K562 (cell line): ENCODE results near the gene TBC1D20. TPM values are rescaled to one million over a fixed set of nuclear protein-coding genes. Genes with fewer than 3 reads are reported as not detected.

Experiments used
- ATF7 ChIP-seq: fragments of 450-650 bp; IDR thresholded peaks from 2 replicates; pipeline ENCODE4 v1.7.1; 2014; ENCODE audit warnings: mild to moderate bottlenecking, moderate library complexity
- BACH1 ChIP-seq: fragments of 200-800 bp; sonication (Bioruptor generic); IDR thresholded peaks from 2 replicates; pipeline ENCODE4 v1.6.1; 2016; ENCODE audit warnings: missing genetic modification characterization, missing compliant biosample characterization
- CTBP1 ChIP-seq: fragments of 450-650 bp; IDR thresholded peaks from 2 replicates; pipeline ENCODE4 v1.6.1; 2016; ENCODE audit warnings: borderline replicate concordance
- ELK1 ChIP-seq: sonication (generic); formaldehyde crosslinking; IDR thresholded peaks from 2 replicates; pipeline ENCODE4 v1.8.1; 2022; ENCODE audit warnings: missing genetic modification reagents
- EP400 ChIP-seq: fragments of 450-650 bp; IDR thresholded peaks from 2 replicates; pipeline ENCODE4 v1.6.1; 2017; ENCODE audit warnings: antibody characterized with exemption, mild to moderate bottlenecking, moderate library complexity
- ETV1 ChIP-seq: fragments of 450-650 bp; conservative IDR thresholded peaks from 2 replicates; pipeline ENCODE4 v1.6.1; 2016; ENCODE audit warnings: missing genetic modification characterization, control low read depth, low read depth, missing compliant biosample characterization
- HDGF ChIP-seq: fragments of 450-650 bp; IDR thresholded peaks from 2 replicates; pipeline ENCODE4 v1.6.1; 2016
- HEY1 ChIP-seq: fragments of 250-450 bp; sonication (Bioruptor Pico); IDR thresholded peaks from 2 replicates; pipeline ENCODE4 v1.5.0; 2020; ENCODE audit warnings: mild to moderate bottlenecking, moderate library complexity, borderline replicate concordance
- JUND ChIP-seq, 2 experiments: IDR thresholded peaks; 2 replicates in 1 of 2; 3 replicates in 1 of 2; pipeline ENCODE4 v1.6.1; 2011; ENCODE audit warnings: borderline replicate concordance in 2 of 2, low read depth in 2 of 2, low read length in 2 of 2, improper control_type of control experiment in 1 of 2, missing biosample characterization in 1 of 2, missing genetic modification characterization in 1 of 2, missing genetic modification reagents in 1 of 2
- KLF6 ChIP-seq: fragments of 250-450 bp; sonication (Bioruptor Pico); IDR thresholded peaks from 2 replicates; pipeline ENCODE4 v1.4.0; 2020; ENCODE audit warnings: mild to moderate bottlenecking, moderate library complexity, borderline replicate concordance
- MCM2 ChIP-seq: fragments of 450-650 bp; IDR thresholded peaks from 2 replicates; pipeline ENCODE4 v1.6.1; 2017; ENCODE audit warnings: low read depth, mild to moderate bottlenecking
- MLLT1 ChIP-seq, 2 experiments: fragments of 450-650 bp; IDR thresholded peaks; 2 replicates each; pipeline ENCODE4 v1.6.1; 2016
- NUFIP1 ChIP-seq: fragments of 450-650 bp; IDR thresholded peaks from 2 replicates; pipeline ENCODE4 v1.6.1; 2018; ENCODE audit not compliant: partially characterized antibody
- PPARD ChIP-seq: fragments of 250-450 bp; sonication (Bioruptor Pico); IDR thresholded peaks from 2 replicates; pipeline ENCODE4 v1.8.0; 2022; ENCODE audit warnings: inconsistent platforms, mild to moderate bottlenecking, moderate library complexity
- RBM34 ChIP-seq: fragments of 200-400 bp; formaldehyde crosslinking; IDR thresholded peaks from 2 replicates; pipeline ENCODE4 v1.6.1; 2018; ENCODE audit warnings: low read length, borderline replicate concordance; ENCODE audit not compliant: insufficient read depth
- RUNX1 ChIP-seq: sonication (generic); IDR thresholded peaks from 2 replicates; pipeline ENCODE4 v1.6.1; 2016; ENCODE audit warnings: antibody characterized with exemption, low read depth
- ZNF174 ChIP-seq: fragments of 250-450 bp; sonication (Bioruptor Pico); IDR thresholded peaks from 2 replicates; pipeline ENCODE4 v1.4.0; 2020; ENCODE audit warnings: mild to moderate bottlenecking
- ZNF239 ChIP-seq: fragments of 250-450 bp; sonication (Bioruptor Pico); IDR thresholded peaks from 2 replicates; pipeline ENCODE4 v1.4.0; 2020; ENCODE audit warnings: mild to moderate bottlenecking
- ZNF24 ChIP-seq: fragments of 450-650 bp; IDR thresholded peaks from 2 replicates; pipeline ENCODE4 v1.6.1; 2016
- ZNF668 ChIP-seq: fragments of 250-450 bp; sonication (Bioruptor Pico); IDR thresholded peaks from 2 replicates; pipeline ENCODE4 v1.8.0; 2022; ENCODE audit warnings: mild to moderate bottlenecking, inconsistent platforms
- polyA plus RNA-seq, 8 experiments: library from polyadenylated mRNA; depleted of rRNA in 4 of 8; stranded (reverse) in 5 of 8; unstranded in 3 of 8; fragments of >200 nt; fragmentation: Nextera tagmentation in 2 of 8; fragmentation: Illumina TruSeq in 1 of 8; extraction: Ambion mirVana in 2 of 8; extraction: Trizol in 1 of 8; gene quantifications; 2 replicates each; pipeline versions ENCODE4 v1.2.1 to v1.2.3, GENCODE V29; 2011 to 2014; ENCODE audit warnings: inconsistent platforms in 1 of 8, missing spikeins in 1 of 8
- total RNA-seq, 7 experiments: library from RNA; depleted of rRNA in 6 of 7; stranded (reverse); fragments of >200 nt in 6 of 7; fragmentation: Illumina TruSeq in 2 of 7; extraction: Trizol in 2 of 7; gene quantifications; 2 replicates each; pipeline versions ENCODE4 v1.2.1 to v1.2.3, GENCODE V29; 2011 to 2021; ENCODE audit warnings: low replicate concordance in 1 of 7
- TF ChIP-seq, protein P1 (sequence below): fragments of 250-450 bp; sonication (Bioruptor Pico); IDR thresholded peaks from 2 replicates; pipeline ENCODE4 v1.4.0; 2020
- TF ChIP-seq, protein P2 (sequence below): fragments of 450-650 bp; IDR thresholded peaks from 2 replicates; pipeline ENCODE4 v1.6.1; 2018; ENCODE audit not compliant: partially characterized antibody

TBC1D20 gene
- total and polyA plus RNA-seq, 9 of the 15 experiments (the other 6 are each of a cell fraction or from before 2014, with no cell fraction given), result 7.0 to 25.3 (median 15.1) TPM

DNA sequence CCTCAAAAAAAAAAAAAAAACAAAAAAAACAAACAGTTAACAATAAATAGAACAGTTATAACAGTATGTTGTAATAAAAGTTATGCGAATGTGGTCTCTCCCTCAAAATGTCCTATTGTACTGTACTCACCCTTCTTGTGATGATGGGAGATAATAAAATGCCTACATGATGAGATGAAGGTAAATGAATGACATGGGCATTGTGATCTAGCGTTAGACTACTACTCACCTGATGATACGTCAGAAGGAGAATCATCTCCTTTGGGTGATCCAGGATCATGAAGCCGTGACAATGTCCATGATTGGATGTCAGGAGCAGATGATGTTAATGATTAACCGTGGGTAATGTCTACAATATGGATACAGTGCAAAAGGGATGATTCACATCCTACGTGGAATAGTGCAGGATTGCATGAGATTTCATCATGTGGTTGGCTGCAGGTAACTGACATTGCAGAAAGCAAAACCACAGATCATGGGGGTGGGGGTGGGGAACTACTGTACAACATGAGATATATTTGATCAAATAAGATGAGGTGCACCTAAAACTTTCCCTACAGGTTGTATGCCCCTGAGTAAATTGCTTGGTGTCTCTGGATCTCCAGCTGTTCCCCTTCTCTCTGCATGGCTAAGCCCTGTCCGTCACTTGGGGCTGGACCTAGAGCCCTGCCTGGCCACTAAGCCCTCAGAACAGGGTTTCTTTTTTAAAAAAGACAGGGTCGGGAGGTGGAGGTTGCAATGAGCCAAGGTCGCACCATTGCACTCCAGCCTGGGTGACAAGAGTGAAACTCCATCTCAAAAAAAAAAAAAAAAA lies 60.4 kb downstream of the TBC1D20 start (continued):
- TF ChIP-seq ZNF24 (no peak; the same call in 1 of the 2 replicates), ETV1 (peak; percentile 62; the same call in 1 of the 2 replicates), NUFIP1 (no peak), KLF6 (CRISPR knock-in tag) (no peak), PPARD (CRISPR knock-in tag) (no peak), MLLT1 (IDR thresholded peaks at IDR 0.05) (peak in 1 of 2 experiments; percentile 61; a peak in 1 of 4 replicates), JUND (IDR thresholded peaks at IDR 0.05; ENCODE audit: borderline replicate concordance, low read depth, low read length) (peak; percentile 94), JUND (tag; IDR thresholded peaks at IDR 0.05; ENCODE audit: borderline replicate concordance, low read depth, low read length) (peak; percentile 93; the same call in 2 of the 3 replicates), ATF7 (peak; percentile 95), ELK1 (no peak), BACH1 (peak; percentile 31), ZNF174 (CRISPR knock-in tag) (no peak), CTBP1 (peak; percentile 97), ZNF668 (CRISPR knock-in tag) (no peak), EP400 (peak; percentile 74), RBM34 (no peak), HDGF (no peak), MCM2 (no peak), RUNX1 (no peak), HEY1 (CRISPR knock-in tag) (no peak), ZNF239 (CRISPR knock-in tag) (no peak)
- TF ChIP-seq, protein P1, sequence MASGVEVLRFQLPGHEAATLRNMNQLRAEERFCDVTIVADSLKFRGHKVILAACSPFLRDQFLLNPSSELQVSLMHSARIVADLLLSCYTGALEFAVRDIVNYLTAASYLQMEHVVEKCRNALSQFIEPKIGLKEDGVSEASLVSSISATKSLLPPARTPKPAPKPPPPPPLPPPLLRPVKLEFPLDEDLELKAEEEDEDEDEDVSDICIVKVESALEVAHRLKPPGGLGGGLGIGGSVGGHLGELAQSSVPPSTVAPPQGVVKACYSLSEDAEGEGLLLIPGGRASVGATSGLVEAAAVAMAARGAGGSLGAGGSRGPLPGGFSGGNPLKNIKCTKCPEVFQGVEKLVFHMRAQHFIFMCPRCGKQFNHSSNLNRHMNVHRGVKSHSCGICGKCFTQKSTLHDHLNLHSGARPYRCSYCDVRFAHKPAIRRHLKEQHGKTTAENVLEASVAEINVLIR (CRISPR knock-in tag), result peak; percentile 12; the same call in 1 of the 2 replicates
- TF ChIP-seq, protein P2, sequence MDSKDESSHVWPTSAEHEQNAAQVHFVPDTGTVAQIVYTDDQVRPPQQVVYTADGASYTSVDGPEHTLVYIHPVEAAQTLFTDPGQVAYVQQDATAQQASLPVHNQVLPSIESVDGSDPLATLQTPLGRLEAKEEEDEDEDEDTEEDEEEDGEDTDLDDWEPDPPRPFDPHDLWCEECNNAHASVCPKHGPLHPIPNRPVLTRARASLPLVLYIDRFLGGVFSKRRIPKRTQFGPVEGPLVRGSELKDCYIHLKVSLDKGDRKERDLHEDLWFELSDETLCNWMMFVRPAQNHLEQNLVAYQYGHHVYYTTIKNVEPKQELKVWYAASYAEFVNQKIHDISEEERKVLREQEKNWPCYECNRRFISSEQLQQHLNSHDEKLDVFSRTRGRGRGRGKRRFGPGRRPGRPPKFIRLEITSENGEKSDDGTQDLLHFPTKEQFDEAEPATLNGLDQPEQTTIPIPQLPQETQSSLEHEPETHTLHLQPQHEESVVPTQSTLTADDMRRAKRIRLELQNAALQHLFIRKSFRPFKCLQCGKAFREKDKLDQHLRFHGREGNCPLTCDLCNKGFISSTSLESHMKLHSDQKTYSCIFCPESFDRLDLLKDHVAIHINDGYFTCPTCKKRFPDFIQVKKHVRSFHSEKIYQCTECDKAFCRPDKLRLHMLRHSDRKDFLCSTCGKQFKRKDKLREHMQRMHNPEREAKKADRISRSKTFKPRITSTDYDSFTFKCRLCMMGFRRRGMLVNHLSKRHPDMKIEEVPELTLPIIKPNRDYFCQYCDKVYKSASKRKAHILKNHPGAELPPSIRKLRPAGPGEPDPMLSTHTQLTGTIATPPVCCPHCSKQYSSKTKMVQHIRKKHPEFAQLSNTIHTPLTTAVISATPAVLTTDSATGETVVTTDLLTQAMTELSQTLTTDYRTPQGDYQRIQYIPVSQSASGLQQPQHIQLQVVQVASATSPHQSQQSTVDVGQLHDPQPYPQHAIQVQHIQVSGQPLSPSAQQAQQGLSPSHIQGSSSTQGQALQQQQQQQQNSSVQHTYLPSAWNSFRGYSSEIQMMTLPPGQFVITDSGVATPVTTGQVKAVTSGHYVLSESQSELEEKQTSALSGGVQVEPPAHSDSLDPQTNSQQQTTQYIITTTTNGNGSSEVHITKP, result no peak
